Cardiac fibroblast (primary cell): ENCODE data around the gene DSG2.

Source experiments
- DNase-seq, 2 donors: peaks; one replicate each; pipeline versions ENCODE4 v3.0.0 to v3.0.0-alpha.2; 2010; ENCODE audit warnings: low read depth in 2 of 2
- H3K4me3 ChIP-seq, 2 donors: replicated peaks in 1 of 2; 1 replicate in 1 of 2; 2 replicates in 1 of 2; pipeline ENCODE4 v1.5.1; 2011; ENCODE audit warnings: low read depth in 2 of 2, low read length in 2 of 2, mild to moderate bottlenecking in 2 of 2, moderate library complexity in 1 of 2
- CTCF ChIP-seq: IDR thresholded peaks from one replicate; pipeline ENCODE4 v1.5.1; 2011; ENCODE audit warnings: low read depth, mild to moderate bottlenecking, low read length, inconsistent platforms

The DSG2 gene

GRCh38 chr18:31553800-31554199 is 55.8 kb downstream of the DSG2 start:
- no peak overlapping the region for H3K4me3 ChIP-seq
- TF ChIP-seq CTCF: peak; percentile 14
- DNase-seq: no peak

GRCh38 chr18:31554776-31555175 is 56.8 kb downstream of the DSG2 start:
- DNase-seq: no peak
- H3K4me3 ChIP-seq: no peak overlapping the region
- no peak for TF ChIP-seq CTCF

GRCh38 chr18:31555971-31556747 is 58.2 kb downstream of the DSG2 start:
- peak; percentile 80 to 85 for DNase-seq
- H3K4me3 ChIP-seq: no peak overlapping the region
- peak; percentile 65 for TF ChIP-seq CTCF

- TF ChIP-seq CTCF: no peak
- DNase-seq: no peak
- no peak overlapping the region for H3K4me3 ChIP-seq
These were observed 59.5 kb downstream of the DSG2 start for GRCh38 chr18:31557446-31557845.

GRCh38 chr18:31558567-31558966 is 60.6 kb downstream of the DSG2 start:
- no peak for DNase-seq
- no peak overlapping the region for H3K4me3 ChIP-seq
- TF ChIP-seq CTCF: no peak

GRCh38 chr18:31562726-31563125 is 64.7 kb downstream of the DSG2 start:
- TF ChIP-seq CTCF: no peak
- no peak for DNase-seq

GRCh38 chr18:31563778-31564177 is 65.8 kb downstream of the DSG2 start:
- no peak for TF ChIP-seq CTCF
- DNase-seq: peak in 1 of 2 donors; percentile 6
- H3K4me3 ChIP-seq: no peak overlapping the region

More at GRCh38 chr18:31562726-31563125, 64.7 kb downstream of the DSG2 start:
- no peak overlapping the region for H3K4me3 ChIP-seq
